ENCODE measurements around the gene RAPGEF4.

RAPGEF4 gene

DNA sequence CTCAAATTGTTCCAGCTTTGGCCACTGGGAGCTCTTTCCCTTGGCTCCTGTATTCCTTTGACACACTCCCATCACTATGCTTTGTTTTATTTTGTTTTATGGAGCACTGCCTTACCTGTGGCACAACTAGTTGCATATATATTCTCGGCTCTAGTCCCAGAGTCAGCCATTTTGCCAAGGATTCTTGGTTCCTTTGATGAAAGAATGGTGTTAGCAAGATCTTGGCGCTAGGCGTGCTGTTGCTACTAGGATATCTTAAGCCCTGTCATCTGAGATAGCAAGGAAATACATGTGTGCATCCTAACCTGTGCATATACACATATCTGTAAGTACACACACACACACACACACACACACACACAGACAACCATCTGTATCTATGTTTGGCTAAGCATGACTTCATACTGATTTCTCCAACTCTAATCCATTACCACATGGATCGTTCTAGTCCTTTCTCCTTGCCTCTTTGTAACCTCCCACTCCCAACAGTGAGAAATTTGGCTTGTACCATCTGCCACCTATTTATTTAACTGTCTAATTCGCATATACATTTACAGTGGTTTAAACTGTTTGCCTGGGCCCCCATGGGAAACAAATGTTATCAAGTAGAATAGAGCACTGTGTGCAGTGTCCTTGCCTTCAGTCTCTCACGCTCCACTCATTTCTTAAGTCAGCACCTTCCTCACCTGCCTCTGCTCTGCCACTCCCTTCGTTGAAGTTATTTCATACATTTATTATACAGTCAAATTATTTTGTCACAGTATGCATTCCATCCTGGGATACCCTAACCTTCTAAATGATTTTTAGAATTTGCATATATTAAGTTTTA is 202.5 kb downstream of the RAPGEF4 start:
- DNase-seq (ENCODE audit: low spot score) = no peak

DNA sequence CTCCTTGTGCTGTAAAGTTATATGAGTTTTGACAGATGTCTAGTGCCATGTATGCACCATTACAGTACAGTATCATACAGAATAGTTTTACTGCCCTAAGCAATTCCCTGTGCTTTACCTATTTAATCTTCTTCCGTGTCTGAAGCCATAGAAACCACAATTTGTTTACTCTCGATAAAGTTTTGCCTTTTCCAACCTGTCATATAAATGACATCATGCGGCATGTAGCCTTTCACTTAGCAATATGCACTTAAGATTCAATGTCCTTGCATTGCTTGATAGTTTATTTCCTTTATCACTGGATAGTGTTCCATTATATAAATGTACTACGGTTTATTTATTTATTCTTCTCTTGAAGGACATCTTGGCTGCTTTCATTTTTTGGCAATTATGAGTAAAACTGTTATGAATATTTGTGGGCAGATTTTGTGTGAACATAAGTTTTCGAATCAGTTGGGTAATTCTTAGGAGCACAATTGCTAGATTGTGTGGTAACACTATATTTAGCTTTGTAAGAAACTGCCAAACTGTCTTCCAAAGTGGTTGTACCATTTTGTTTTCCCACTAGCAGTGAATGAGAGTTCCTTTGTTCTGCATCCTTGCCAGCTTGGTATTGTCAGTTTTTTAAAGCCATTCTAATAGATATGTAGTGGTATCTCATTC is 203.2 kb downstream of the RAPGEF4 start:
- DNase-seq (ENCODE audit: low spot score) = no peak

DNA sequence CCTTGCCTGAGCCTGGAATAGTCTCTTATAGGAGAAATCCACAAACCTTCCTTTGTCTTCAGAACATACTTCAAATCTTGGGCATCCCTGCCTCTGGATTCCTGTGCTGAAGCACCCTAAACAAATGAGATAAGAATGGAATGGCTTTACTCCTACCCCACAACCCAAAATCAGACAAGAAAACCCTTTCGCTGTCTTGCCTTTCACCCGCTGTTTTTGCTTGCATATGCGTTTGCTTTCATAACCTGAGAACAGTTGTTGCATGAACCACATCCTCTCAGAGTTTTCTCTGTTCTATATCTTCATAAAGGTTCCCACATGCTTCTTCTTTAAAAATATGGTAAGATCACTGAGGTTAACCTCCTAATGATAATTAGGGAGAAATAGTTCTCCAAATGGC is 207.9 kb downstream of the RAPGEF4 start:
- no peak for DNase-seq (ENCODE audit: low spot score)

DNA sequence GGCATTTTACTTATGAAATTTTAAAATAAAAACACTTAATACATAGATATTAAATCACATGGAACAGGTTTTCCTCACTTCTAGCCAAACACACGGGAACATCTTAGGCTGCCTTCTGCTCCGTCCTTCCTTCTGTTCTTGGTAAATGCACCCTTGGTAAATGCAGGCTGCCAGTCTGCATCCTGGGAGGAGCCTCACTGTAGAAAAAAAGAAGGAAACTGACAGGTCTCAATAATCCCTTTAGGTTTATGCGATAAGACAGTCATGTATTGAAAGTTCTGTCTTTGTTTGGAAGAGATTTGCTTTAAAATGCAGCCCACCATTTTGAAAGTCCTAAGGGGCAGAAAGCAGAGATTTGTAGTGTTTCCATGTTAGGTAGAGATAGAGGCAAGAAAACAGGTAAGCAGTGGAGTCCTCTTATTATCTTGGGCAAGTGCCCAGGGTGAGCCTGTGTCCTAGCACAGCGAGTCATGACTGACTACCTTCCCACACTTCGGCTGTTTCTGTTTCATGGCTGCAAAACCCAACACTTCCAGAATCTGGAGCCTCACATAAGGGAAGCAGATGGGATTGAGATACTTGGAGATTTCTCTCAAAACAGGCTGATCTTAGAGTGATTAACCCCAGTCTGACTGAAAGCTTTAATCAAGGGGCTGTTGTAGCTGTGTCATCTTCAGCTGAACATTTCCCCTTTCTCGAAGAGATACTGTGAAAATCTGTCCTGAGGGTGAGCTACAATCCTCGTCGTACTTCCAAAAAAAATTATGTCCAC is 208.6 kb downstream of the RAPGEF4 start:
- no peak for DNase-seq (ENCODE audit: low spot score)

DNA sequence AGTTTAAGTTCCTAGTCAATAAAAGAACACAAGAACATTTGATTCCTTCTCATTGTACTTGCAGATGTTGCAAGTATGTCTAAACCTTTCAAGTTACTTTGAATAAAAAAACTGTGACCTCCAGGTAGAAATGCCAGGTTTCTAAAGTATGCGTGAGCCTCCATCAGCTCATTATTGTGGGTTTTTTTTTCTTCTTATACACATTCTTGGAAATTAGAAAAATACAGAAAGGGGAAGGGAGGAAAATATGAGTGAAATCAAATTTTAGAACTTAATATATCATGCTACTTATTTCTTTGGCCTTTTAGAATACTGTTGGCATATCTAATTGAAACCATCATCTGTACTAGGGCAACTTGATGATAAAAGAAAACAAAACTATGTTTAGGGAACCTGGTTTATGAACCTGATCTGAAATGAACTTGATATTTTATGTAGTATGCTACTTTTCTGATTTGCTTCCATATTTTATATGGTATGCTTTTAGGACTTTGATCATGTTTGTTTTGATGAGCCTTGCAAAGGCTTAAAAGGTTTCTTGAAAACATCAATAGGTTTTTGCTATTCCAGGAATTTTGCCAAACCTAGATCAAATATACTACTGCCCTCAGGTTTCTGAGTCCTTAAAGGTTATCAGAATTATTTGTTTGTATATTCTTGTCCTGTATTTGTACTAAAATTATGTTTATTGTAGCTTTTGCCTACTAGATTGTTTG is 209.3 kb downstream of the RAPGEF4 start:
- no peak for DNase-seq (ENCODE audit: low spot score)

DNA sequence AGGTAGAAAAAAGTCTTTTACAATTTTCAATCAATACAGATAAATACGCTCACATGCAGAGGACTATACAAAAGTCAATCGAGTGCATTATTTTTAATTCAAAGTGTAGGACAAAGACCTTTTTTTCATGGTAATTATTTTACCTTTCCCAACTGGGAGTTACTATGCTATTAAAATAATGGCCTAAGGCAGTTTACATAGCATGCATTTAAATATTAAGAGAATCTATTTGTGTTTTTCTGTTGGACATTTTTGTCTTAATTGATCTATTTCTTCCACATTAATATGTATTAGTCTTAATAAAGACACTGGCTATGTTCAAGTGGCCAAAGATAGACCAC is 209.8 kb downstream of the RAPGEF4 start:
- no peak for DNase-seq (ENCODE audit: low spot score)

DNA sequence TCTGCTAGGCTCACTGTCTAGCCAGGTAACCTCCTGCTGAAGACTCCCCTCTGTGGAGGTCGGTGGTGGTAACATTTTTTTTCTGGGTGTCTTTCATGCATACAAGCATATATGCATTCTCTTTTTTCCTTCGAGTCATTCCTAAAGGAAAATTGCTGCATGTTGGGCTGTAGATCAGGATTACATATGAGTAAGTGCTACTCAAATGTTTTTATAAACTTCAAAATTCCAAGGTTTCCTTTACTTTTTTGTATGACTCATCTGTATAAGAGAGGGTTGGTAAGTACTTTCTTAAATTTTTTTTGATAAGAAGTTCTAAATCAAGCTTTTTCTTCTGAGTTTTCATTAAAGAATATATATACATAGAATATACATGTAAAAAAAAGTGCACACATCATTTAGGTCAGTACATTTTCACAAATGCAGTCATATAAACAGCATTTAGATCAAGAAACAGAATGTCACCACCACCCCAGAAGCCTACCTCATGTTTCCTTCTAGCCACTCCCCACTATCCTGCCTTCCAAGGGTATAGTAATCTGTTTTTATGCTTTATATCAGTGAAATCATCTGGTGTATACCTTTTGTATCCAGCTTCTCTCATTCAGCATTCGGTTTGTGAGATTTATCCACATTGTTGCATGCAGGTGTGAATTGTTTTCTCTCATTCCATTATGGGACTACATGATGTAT is 212.0 kb downstream of the RAPGEF4 start:
- DNase-seq (ENCODE audit: low spot score) = no peak

DNA sequence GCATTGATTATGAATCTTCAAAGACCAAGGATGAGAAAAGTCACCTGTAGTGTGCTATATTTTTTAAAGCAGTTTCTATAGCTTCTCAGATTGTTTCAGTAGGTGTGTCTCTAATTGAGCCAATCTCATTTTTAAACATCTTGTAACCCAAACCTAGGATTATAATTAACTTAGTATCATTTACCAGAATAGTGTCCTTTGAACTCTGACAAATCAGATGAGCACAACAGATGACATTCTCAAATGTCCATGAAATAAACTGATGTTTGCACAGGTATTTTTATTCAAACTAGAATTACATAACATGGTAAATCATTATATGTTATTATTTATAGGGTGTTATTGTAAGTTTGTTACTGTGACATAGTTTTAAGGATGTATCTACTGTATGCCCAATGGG is 213.9 kb downstream of the RAPGEF4 start:
- DNase-seq (ENCODE audit: low spot score) = no peak

DNA sequence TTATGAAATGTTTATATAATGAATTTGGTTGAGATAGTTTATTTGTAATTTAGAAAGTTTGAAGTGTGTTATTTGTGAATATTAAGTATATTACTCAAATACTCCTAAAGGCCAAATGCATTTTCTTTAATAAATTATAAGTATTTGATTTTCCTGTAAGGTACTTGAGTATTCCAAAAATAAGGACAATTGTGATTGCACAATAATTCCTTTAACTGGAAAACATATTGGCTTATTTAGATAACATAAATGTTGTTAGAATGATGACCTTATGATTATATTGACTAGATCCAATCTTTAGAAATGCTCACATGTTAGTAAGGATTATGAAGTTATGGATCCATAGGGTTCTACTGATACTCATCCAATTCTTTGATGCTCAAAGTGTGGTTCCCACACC is 214.9 kb downstream of the RAPGEF4 start:
- DNase-seq (ENCODE audit: low spot score) = no peak

DNA sequence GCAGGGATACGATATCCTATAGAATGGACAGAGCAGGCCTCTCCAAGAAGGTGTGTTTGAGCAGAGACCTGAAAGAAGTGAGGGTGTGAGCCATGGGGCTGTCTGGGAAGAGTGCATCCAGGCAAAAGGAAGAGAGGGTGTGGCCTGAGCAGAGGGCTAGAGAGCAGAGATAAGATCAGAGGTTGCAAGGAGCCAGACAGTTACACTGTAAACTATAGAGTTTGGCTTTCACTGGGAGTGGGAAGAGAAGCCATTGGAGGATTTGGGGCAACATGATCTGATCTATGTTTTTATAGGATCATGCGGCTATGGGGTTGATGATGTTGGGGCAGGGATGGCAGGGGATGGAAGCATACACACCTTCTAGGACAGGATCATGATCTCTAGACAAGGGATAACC is 215.9 kb downstream of the RAPGEF4 start:
- no peak for DNase-seq (ENCODE audit: low spot score)

DNA sequence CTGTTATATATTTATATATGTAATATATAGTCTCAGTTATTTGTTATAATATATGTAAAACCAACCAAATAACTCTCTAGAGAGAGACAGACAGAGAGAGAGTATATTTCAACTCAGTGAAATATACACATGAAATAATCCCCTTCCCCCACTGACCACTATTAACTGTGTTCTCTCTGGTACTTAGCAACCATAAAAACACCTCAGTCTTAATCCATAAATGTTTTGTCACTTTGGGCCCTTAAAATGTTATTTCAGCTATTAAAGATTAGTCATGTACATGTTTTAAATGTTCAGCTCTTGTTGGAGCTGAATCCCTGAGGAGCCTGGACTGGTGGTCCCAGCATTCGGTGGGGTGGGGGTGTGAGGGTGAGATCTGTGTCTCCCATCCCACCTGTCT is 217.8 kb downstream of the RAPGEF4 start:
- no peak for DNase-seq (ENCODE audit: low spot score)

DNA sequence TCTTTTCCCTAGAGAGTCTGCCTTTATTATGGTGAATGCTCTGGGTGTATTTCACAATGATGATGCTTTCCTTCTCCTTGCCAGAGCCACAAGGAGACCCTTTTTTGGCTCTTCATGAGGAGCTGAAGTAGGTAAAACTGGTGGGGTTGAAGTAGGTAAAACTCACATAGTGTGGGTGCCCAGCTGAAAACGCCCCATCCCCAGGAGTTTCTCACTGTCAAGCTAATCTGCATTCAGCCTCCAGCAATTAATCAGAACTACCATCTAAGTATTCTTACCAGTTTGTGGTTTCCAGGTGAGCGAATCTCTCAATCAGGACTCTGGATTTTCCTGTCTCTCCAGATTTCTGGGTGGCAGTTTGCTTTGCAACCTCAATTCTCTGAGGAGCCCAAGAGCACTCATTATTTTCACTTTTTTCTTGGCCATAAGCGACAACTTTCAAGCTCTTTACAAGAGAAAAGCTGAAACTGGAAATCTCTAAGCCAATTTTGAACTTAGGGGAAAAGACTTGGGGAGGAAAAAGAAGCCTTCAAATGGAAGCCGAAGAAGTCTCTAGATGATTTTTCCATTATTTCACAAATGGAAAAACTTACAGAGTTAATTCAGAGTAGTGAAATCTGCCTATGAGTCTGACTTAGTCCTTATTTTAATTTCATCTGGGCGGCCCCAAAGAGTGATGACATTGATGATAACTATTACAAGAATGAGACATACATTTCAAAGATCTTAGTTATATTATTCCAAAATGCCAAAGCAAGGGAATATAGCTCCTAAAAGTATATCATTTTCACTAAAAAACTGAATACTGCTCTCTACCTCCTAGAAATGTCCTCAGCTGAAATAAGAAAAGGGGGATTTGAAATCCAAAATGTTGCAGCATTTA is 218.6 kb downstream of the RAPGEF4 start:
- DNase-seq (ENCODE audit: low spot score) = no peak

DNA sequence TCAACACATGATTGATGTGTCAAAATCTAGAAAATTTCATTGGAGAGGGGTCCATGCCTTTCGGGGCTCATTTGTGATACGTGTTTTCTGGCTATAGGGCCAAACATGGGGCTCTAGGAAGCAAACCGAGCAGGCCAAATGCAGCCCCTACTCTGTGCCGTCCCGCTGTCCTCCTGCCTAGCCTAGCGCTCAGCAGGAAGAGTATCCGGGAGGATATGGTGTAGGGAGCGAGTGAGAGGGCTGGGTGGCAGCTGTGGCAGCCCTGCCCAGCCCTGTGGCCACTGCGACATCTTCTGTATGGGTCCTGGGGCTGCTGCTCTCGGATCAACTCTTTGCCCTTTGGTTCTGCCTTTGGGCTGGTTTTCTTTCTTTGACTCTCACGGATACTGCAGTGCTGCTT is 219.9 kb downstream of the RAPGEF4 start:
- no peak for DNase-seq (ENCODE audit: low spot score)

DNA sequence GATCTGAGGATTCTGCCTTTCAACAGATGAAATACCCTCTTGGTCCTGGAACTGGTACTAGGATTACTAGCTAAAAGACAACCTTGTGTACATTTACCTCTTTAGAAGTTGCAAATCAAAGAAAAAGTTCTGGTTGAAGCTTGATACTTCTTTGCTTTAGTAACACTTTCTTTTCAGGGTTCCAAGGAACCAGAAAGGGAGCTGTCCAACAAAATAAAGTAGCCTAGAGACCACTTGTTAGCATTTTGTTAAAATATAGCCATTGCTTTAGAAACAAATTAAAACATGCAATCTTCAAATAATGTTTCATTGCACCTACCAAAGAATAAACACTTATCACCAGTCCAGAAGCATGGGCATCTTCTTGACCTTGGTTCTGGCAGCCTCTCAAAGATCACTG is 222.1 kb downstream of the RAPGEF4 start:
- no peak for DNase-seq (ENCODE audit: low spot score)

DNA sequence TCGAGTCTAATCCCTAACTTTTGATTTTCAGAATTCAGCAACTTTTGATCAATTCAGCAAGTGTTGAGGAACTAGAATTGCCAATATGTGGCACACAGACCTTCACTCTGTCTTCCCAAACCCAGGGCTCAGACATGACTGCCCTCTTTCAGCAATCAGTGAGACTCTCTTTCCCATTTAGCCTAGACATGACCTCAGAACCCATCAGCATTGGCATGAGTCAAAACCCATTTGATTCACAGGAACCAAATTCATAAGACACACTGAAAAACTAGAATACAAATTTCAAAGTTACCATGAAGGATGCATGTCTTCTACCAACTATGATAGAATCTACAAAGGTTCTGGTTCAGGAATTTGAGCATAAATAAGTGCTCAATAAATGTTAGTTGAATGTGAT is 226.4 kb downstream of the RAPGEF4 start:
- no peak for DNase-seq (ENCODE audit: low spot score)

DNA sequence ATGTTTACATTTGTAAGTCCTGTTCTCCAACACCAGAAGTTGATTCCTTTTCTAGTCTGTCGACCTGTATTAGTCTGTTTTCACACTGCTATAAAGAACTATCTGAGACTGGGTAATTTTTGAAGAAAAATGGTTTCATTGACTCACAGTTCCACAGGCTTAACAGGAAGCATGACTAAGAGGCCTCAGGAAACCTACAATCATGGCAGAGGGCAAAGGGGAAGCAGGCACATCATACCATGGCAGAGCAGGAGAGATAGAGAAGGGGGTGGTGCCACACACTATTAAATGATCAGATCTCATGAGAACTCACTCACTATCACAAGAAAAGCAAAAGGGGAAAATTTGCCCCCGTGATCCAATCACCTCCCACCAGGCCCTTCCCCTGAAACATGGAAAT is 227.2 kb downstream of the RAPGEF4 start:
- DNase-seq (ENCODE audit: low spot score) = no peak

DNA sequence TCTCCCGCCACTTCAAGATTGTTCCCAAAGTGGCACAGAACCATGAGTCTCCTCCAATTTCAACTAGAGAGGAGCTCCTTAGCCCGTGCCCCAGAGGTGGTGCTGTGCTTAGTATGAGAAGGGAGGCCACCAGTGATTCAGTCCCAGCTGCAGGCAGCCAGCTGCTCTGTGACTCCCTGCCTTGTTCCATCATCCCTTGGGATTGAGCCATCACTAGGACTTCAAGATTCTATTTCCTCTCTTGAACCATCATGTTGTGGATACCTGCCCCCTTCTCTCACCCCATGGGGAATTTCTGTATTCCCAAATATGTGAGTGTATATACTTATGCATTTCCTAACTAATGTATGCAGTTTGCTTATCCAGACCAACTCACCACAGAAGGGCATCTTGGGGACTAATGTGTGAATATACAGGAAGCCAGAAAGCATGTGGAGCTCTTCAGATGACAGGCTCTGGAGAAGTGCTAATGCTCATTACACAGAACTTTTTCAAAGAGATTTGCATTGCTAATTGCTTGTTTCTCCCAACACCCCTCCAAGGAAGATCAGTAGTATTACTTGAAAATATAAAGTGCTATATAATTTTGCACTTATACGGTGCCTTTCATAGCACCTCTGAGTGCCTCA is 229.0 kb downstream of the RAPGEF4 start:
- DNase-seq (ENCODE audit: low spot score) = no peak

DNA sequence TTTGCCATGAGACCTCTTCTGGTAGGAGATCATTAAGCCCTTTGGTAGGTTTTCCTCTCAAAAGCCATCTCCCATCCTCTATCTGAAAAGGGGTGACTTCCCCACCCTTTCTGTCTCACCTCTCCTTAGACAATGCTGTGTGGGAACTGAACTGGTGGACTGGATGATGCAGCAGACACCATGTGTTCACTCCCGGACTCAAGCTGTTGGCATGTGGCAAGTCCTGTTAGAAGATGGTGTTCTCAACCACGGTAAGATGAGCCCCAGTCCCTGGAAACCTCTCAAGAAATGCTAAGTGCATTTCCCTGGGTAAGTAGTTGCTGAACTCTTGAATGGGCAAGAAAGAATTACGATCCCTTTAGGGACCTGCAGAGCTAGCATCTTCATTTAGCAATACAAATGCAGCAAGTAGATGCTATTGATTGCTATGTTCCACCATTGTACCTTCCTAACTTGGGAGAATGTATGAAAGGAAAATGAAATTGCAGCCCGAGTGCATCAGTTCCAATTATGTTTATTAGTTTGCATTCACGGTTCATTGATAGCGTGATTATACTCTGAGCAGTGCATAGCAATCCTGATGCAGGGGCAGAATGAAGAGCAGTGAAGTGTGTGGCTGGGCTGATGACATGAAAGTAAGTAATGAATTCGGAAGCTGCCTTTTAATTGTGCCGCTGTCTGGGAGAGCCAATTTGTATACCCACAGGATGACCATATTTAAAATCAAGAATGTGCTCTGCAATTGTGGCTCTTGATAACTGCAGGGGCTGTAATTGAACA is 230.0 kb downstream of the RAPGEF4 start:
- no peak for DNase-seq (ENCODE audit: low spot score)

All from HuH-7.5 (cell line).